SHP77 (cell line): Measurements from ENCODE around the gene ARRB1.
"Not testable (repeated sequence)": the region's sequence is repeated elsewhere in the genome, so short reads cannot be mapped to it uniquely, and the experiment has no call there.

Source experiments
- DNase-seq, 2 experiments: peaks; one replicate each; lab custom pipeline; 2025; lab: John Stamatoyannopoulos, UW

The ARRB1 gene

GRCh38 chr11:75344186-75344585 lies 7.3 kb downstream of the ARRB1 start:
- no peak for DNase-seq

- peak; percentile 99 for DNase-seq
These were observed 8.2 kb downstream of the ARRB1 start for GRCh38 chr11:75342966-75343870.

- DNase-seq, result peak; percentile 68 to 75
These were observed 9.1 kb downstream of the ARRB1 start for GRCh38 chr11:75342231-75342918.

GRCh38 chr11:75341612-75342011 lies 9.8 kb downstream of the ARRB1 start:
- no peak for DNase-seq

- no peak for DNase-seq
These were observed 11.6 kb downstream of the ARRB1 start for GRCh38 chr11:75339685-75340409.

GRCh38 chr11:75338516-75339208 lies 12.8 kb downstream of the ARRB1 start:
- DNase-seq, result no peak

GRCh38 chr11:75337195-75337654 lies 14.2 kb downstream of the ARRB1 start:
- DNase-seq, result no peak

- DNase-seq, result no peak
These were observed 16.5 kb downstream of the ARRB1 start for GRCh38 chr11:75334976-75335375.

- DNase-seq, result no peak
These were observed 17.0 kb downstream of the ARRB1 start for GRCh38 chr11:75334402-75334891.

- DNase-seq, result no peak
These were observed 17.7 kb downstream of the ARRB1 start for GRCh38 chr11:75333807-75334140.

- DNase-seq, result no peak
These were observed 18.2 kb downstream of the ARRB1 start for GRCh38 chr11:75333022-75333806.

- DNase-seq, result not testable (repeated sequence)
These were observed 19.7 kb downstream of the ARRB1 start for GRCh38 chr11:75331761-75332160.

GRCh38 chr11:75331304-75331703 lies 20.2 kb downstream of the ARRB1 start:
- DNase-seq, result not testable (repeated sequence)

GRCh38 chr11:75330886-75331285 lies 20.6 kb downstream of the ARRB1 start:
- DNase-seq, result not testable (repeated sequence)

- no peak for DNase-seq
These were observed 21.2 kb downstream of the ARRB1 start for GRCh38 chr11:75330291-75330690.

GRCh38 chr11:75328426-75329277 lies 22.8 kb downstream of the ARRB1 start:
- peak; percentile 97 for DNase-seq

GRCh38 chr11:75326439-75326810 lies 25.0 kb downstream of the ARRB1 start:
- no peak for DNase-seq

- peak; percentile 39 to 72 for DNase-seq
These were observed 25.6 kb downstream of the ARRB1 start for GRCh38 chr11:75325713-75326438.

- no peak for DNase-seq
These were observed 26.7 kb downstream of the ARRB1 start for GRCh38 chr11:75324740-75325139.
